ENCODE measurements around the gene PRAC2.
A peak's percentile ranks its signal among the peaks of the same experiment; 100 is the strongest.
"Not testable (repeated sequence)": the region's sequence is repeated elsewhere in the genome, so short reads cannot be mapped to it uniquely, and the experiment has no call there.

The PRAC2 gene

DNA sequence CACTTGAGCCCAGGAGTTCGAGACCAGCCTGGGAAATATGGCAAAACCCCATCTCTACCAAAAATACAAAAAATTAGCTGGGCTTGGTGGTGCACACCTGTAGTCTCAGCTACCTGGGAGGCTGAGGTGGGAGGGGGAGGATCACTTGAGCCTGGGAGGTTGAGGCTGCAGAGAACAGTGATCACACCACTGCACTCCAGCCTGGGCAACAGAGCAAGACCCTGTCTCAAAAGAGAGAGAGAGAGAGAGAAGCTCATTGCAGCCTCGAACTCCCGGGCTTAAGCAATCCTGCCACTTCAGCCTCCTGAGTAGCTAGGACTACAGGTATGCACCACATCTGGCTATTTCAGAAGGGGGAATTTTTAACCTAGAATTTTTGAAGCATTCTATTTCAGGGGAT, 6.4 kb upstream of the PRAC2 start:
- not testable (repeated sequence) for H3K23ac ChIP-seq (ENCODE audit: low read length); H3K14ac ChIP-seq (ENCODE audit: low read length); H3K4ac ChIP-seq (ENCODE audit: low read depth, low read length); H3K4me2 ChIP-seq (ENCODE audit: low read length); H2AK5ac ChIP-seq (ENCODE audit: low read length); H4K12ac ChIP-seq (ENCODE audit: low read depth, low read length); H2BK5ac ChIP-seq (ENCODE audit: low read depth, low read length, poor library complexity); H2AFZ ChIP-seq (ENCODE audit: insufficient read depth, low read length, poor library complexity); H4K8ac ChIP-seq (ENCODE audit: low read depth, low read length); H3K4me3 ChIP-seq (ENCODE audit: low read depth, low read length); H3K79me1 ChIP-seq (ENCODE audit: low read length); H2BK12ac ChIP-seq (ENCODE audit: low read length); H3K79me2 ChIP-seq (ENCODE audit: control insufficient read depth, insufficient read depth, low read length, poor library complexity); H3K9me3 ChIP-seq (ENCODE audit: insufficient read depth, low read depth, low read length); H4K91ac ChIP-seq (ENCODE audit: low read depth, low read length); DNase-seq; H2BK120ac ChIP-seq (ENCODE audit: insufficient read depth, low read length, poor library complexity); H3K27ac ChIP-seq (ENCODE audit: low read depth, low read length); H3K36me3 ChIP-seq (ENCODE audit: control insufficient read depth in 1 of 2, insufficient read depth in 2 of 2, low read length in 2 of 2); H3K9ac ChIP-seq (ENCODE audit: low read length); H3K18ac ChIP-seq (ENCODE audit: low read length)
- WGBS (ENCODE audit: extremely low coverage, insufficient coverage, insufficient read length) = no CpG with 5 or more reads among the region's 3 CpGs
- Histone ChIP-seq H3K27me3 (ENCODE audit: insufficient read depth, low read length) (peaks cover 34% of the 10 kb centered on the region), H3K4me1 (ENCODE audit: control insufficient read depth in 1 of 2, insufficient read depth in 2 of 2, low read length in 2 of 2) (peaks cover 3 to 11% of the 10 kb centered on the region in 2 experiments)

DNA sequence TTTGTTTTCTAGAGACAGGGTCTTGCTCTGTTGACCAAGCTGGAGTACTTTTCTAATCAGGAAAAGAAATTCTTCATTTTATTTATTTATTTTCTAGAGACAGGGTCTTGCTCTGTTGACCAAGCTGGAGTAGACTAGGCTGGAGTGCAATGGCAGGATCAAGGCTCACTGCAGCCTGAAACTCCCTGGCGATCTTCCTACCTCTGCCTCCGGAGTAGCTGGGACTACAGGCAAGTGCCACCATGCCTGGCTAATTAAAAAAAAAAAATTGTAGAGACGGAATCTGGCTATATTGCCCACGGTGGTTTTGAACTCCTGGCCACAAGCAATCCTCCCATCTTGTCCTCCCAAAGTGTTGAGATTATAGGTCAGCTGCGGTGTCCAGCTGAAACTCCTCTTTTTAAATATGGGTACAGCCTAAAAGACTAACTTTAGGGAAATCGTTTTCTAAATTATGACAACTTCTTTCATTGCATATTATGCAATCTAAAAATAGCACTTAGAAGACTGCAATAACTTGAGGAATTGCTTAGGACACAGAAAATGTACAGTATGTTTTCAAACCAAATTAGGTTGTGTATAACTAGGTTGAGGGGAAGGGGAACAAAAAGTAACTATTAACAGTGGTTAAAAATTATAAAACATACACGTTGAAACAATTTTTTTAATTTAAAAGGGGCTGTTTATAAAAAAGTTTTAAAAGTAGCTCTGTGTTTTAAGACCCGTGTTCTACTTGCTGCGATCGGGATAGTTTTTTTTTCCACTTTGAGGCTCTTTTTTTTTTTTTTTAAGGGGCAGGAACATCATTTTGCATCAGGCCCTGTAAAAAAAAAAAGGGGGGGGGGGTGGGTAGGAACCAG, 5.4 kb upstream of the PRAC2 start:
- H4K12ac ChIP-seq (ENCODE audit: low read depth, low read length) = no peak overlapping the region
- H3K9me3 ChIP-seq (ENCODE audit: insufficient read depth, low read depth, low read length) = peaks cover 2% of the 10 kb centered on the region
- H2AK5ac ChIP-seq (ENCODE audit: low read length) = no peak overlapping the region
- no peak overlapping the region for H2BK120ac ChIP-seq (ENCODE audit: insufficient read depth, low read length, poor library complexity)
- peaks cover 3 to 11% of the 10 kb centered on the region in 2 experiments for H3K4me1 ChIP-seq (ENCODE audit: control insufficient read depth in 1 of 2, insufficient read depth in 2 of 2, low read length in 2 of 2)
- DNase-seq = no peak
- H3K79me2 ChIP-seq (ENCODE audit: control insufficient read depth, insufficient read depth, low read length, poor library complexity) = no peaks in the 10 kb centered on the region
- H3K23ac ChIP-seq (ENCODE audit: low read length) = no peak overlapping the region
- H3K4me2 ChIP-seq (ENCODE audit: low read length) = no peak overlapping the region
- H3K14ac ChIP-seq (ENCODE audit: low read length) = no peak overlapping the region
- no peaks in the 10 kb centered on the region for H3K79me1 ChIP-seq (ENCODE audit: low read length)
- H3K9ac ChIP-seq (ENCODE audit: low read length) = no peak overlapping the region
- no peak overlapping the region for H2BK12ac ChIP-seq (ENCODE audit: low read length)
- H2AFZ ChIP-seq (ENCODE audit: insufficient read depth, low read length, poor library complexity) = no peak overlapping the region
- no peak overlapping the region for H3K27ac ChIP-seq (ENCODE audit: low read depth, low read length)
- H4K91ac ChIP-seq (ENCODE audit: low read depth, low read length) = no peak overlapping the region
- no peak overlapping the region for H3K18ac ChIP-seq (ENCODE audit: low read length)
- no peak overlapping the region for H4K8ac ChIP-seq (ENCODE audit: low read depth, low read length)
- H3K27me3 ChIP-seq (ENCODE audit: insufficient read depth, low read length) = peaks cover 45% of the 10 kb centered on the region
- no peaks in the 10 kb centered on the region for H3K36me3 ChIP-seq (ENCODE audit: control insufficient read depth in 1 of 2, insufficient read depth in 2 of 2, low read length in 2 of 2)
- WGBS (ENCODE audit: extremely low coverage, insufficient coverage, insufficient read length) = no CpG with 5 or more reads among the region's 10 CpGs
- H3K4me3 ChIP-seq (ENCODE audit: low read depth, low read length) = no peak overlapping the region
- no peak overlapping the region for H2BK5ac ChIP-seq (ENCODE audit: low read depth, low read length, poor library complexity)
- no peak overlapping the region for H3K4ac ChIP-seq (ENCODE audit: low read depth, low read length)

DNA sequence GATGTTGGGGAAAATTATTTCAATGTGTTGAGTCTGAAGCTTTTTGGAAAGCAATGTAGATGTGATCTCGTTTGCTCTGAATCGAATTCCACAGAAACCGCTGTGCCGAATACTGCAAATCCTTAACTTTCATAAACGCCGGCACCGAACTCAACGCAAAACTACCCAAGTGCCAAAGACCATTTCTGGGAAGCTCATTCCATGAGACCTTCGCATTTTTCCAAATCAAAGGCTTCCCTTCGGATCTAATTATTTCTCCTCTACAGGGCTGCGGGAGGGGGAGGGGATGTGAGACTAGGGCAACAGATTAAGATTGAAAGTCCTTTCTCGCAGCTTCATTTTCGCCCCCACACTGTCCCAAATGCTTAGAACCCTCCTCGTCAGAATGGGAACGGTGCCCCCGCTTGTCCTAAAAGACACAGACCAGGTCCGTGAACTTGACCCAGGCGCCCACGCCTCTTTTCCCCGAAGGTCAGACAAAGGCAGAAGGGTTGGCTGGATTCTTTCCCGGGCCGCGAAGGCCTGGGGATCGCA, 4.7 kb upstream of the PRAC2 start:
- Histone ChIP-seq H3K27ac (ENCODE audit: low read depth, low read length) (no peak overlapping the region), H3K4ac (ENCODE audit: low read depth, low read length) (no peak overlapping the region), H2BK120ac (ENCODE audit: insufficient read depth, low read length, poor library complexity) (no peak overlapping the region), H3K4me3 (ENCODE audit: low read depth, low read length) (no peak overlapping the region), H3K9me3 (ENCODE audit: insufficient read depth, low read depth, low read length) (peaks cover 2% of the 10 kb centered on the region), H4K8ac (ENCODE audit: low read depth, low read length) (no peak overlapping the region), H3K18ac (ENCODE audit: low read length) (no peak overlapping the region), H2AK5ac (ENCODE audit: low read length) (no peak overlapping the region), H3K79me2 (ENCODE audit: control insufficient read depth, insufficient read depth, low read length, poor library complexity) (no peaks in the 10 kb centered on the region), H4K12ac (ENCODE audit: low read depth, low read length) (no peak overlapping the region), H3K4me2 (ENCODE audit: low read length) (peak overlapping the region; percentile 42), H4K91ac (ENCODE audit: low read depth, low read length) (no peak overlapping the region), H3K36me3 (ENCODE audit: control insufficient read depth in 1 of 2, insufficient read depth in 2 of 2, low read length in 2 of 2) (no peaks in the 10 kb centered on the region), H3K4me1 (ENCODE audit: control insufficient read depth in 1 of 2, insufficient read depth in 2 of 2, low read length in 2 of 2) (peaks cover 5 to 11% of the 10 kb centered on the region in 2 experiments), H3K27me3 (ENCODE audit: insufficient read depth, low read length) (peaks cover 52% of the 10 kb centered on the region), H3K79me1 (ENCODE audit: low read length) (no peaks in the 10 kb centered on the region), H3K23ac (ENCODE audit: low read length) (peak overlapping the region; percentile 23), H2BK5ac (ENCODE audit: low read depth, low read length, poor library complexity) (no peak overlapping the region), H3K9ac (ENCODE audit: low read length) (no peak overlapping the region), H2AFZ (ENCODE audit: insufficient read depth, low read length, poor library complexity) (no peak overlapping the region), H2BK12ac (ENCODE audit: low read length) (no peak overlapping the region), H3K14ac (ENCODE audit: low read length) (no peak overlapping the region)
- no peak for DNase-seq
- no CpG with 5 or more reads among the region's 24 CpGs for WGBS (ENCODE audit: extremely low coverage, insufficient coverage, insufficient read length)

DNA sequence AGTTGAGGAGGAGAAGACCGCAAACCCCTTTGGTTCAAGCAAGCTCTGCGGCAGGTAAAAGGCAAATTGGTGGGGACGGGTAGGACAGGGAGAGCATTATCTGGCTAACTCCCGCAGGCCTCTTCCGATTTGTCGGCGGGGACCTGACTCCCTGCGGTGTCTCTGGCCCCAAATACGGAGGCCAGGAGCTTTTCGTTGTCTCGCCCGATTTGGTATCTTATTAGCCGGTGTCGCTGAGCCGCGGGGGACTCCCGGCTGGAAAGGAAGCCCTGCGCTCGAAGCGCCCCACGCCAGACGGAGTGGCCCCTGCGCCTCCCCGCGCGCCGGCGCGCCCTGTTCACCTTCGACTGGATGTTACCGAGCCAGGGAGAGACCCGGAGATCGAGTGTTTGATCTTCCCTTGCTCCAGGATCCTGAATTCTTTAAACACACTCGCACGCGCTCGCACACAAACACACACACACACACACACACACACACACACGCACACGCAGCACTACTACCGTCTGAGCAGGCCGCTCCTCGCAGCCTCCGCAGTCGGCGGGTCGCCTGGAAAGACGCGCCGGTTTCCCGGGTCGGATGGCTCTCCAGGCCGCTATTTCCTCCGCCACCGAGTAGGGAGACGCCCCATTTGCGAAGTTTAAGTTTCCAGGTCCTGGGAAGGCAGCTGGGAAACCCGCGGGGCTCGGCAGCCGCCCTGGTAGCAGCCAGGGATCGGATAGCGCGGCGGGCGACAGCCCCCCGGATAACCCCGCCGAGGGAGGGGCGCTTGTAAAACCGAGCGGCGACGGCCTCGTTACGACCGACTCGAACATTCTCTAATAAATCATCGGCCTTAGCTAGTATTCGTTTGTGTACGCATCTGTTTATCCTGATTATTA, 4.0 kb upstream of the PRAC2 start:
- Histone ChIP-seq H2AK5ac (ENCODE audit: low read length) (no peak overlapping the region), H3K79me1 (ENCODE audit: low read length) (no peaks in the 10 kb centered on the region), H4K91ac (ENCODE audit: low read depth, low read length) (no peak overlapping the region), H3K4ac (ENCODE audit: low read depth, low read length) (no peak overlapping the region), H3K18ac (ENCODE audit: low read length) (no peak overlapping the region), H3K9me3 (ENCODE audit: insufficient read depth, low read depth, low read length) (peaks cover 2% of the 10 kb centered on the region), H3K14ac (ENCODE audit: low read length) (no peak overlapping the region), H2BK5ac (ENCODE audit: low read depth, low read length, poor library complexity) (no peak overlapping the region), H3K36me3 (ENCODE audit: control insufficient read depth in 1 of 2, insufficient read depth in 2 of 2, low read length in 2 of 2) (no peaks in the 10 kb centered on the region), H3K79me2 (ENCODE audit: control insufficient read depth, insufficient read depth, low read length, poor library complexity) (no peaks in the 10 kb centered on the region), H4K8ac (ENCODE audit: low read depth, low read length) (no peak overlapping the region), H2AFZ (ENCODE audit: insufficient read depth, low read length, poor library complexity) (no peak overlapping the region), H2BK120ac (ENCODE audit: insufficient read depth, low read length, poor library complexity) (no peak overlapping the region), H3K9ac (ENCODE audit: low read length) (no peak overlapping the region), H3K4me3 (ENCODE audit: low read depth, low read length) (no peak overlapping the region), H3K23ac (ENCODE audit: low read length) (peak overlapping the region; percentile 23), H3K27ac (ENCODE audit: low read depth, low read length) (no peak overlapping the region), H2BK12ac (ENCODE audit: low read length) (no peak overlapping the region), H3K27me3 (ENCODE audit: insufficient read depth, low read length) (peaks cover 59% of the 10 kb centered on the region), H4K12ac (ENCODE audit: low read depth, low read length) (no peak overlapping the region), H3K4me2 (ENCODE audit: low read length) (peak overlapping the region; percentile 42), H3K4me1 (ENCODE audit: control insufficient read depth in 1 of 2, insufficient read depth in 2 of 2, low read length in 2 of 2) (peaks cover 6 to 11% of the 10 kb centered on the region in 2 experiments)
- no peak for DNase-seq
- no CpG with 5 or more reads among the region's 80 CpGs for WGBS (ENCODE audit: extremely low coverage, insufficient coverage, insufficient read length)
